Smooth muscle cell (in vitro differentiated cells): ENCODE data around the gene DDX55. TPM values are rescaled to one million over a fixed set of nuclear protein-coding genes. Genes with fewer than 3 reads are reported as not detected.

Experiments
- DNase-seq: peaks from one replicate; lab custom pipeline; 2025; ENCODE audit not compliant: unreplicated experiment; lab: John Stamatoyannopoulos, UW
- H2AFZ ChIP-seq: fragments of 200-600 bp; sonication (generic); 2 replicates; pipeline ENCODE4 v1.6.0; 2016; ENCODE audit warnings: antibody characterized with exemption, low read depth, mild to moderate bottlenecking
- H3F3A ChIP-seq: fragments of 200-600 bp; sonication (generic); 2 replicates; pipeline ENCODE4 v1.6.0; 2017; ENCODE audit warnings: antibody characterized with exemption, low read depth
- H3K27ac ChIP-seq: fragments of 200-600 bp; sonication (generic); 2 replicates; pipeline ENCODE4 v1.5.1; 2016; ENCODE audit warnings: low read depth, mild to moderate bottlenecking
- H3K27me3 ChIP-seq: fragments of 200-600 bp; sonication (generic); 2 replicates; pipeline ENCODE4 v1.6.1; 2016; ENCODE audit warnings: low read depth, mild to moderate bottlenecking
- H3K36me3 ChIP-seq: fragments of 200-600 bp; sonication (generic); 2 replicates; pipeline ENCODE4 v1.5.1; 2016; ENCODE audit warnings: low read depth
- H3K4me1 ChIP-seq: fragments of 200-600 bp; sonication (generic); 2 replicates; pipeline ENCODE4 v1.5.1; 2016; ENCODE audit warnings: low read depth
- H3K4me2 ChIP-seq: fragments of 200-600 bp; sonication (generic); 2 replicates; pipeline ENCODE4 v1.6.0; 2016; ENCODE audit warnings: mild to moderate bottlenecking
- H3K4me3 ChIP-seq: fragments of 200-600 bp; sonication (generic); 2 replicates; pipeline ENCODE4 v1.5.1; 2016; ENCODE audit warnings: mild to moderate bottlenecking
- H3K79me2 ChIP-seq: fragments of 200-600 bp; sonication (generic); 2 replicates; pipeline ENCODE4 v1.6.0; 2016; ENCODE audit warnings: low read depth, mild to moderate bottlenecking
- H3K9ac ChIP-seq: fragments of 200-600 bp; sonication (generic); 2 replicates; pipeline ENCODE4 v1.6.0; 2016; ENCODE audit warnings: low read depth
- H3K9me3 ChIP-seq: fragments of 200-600 bp; sonication (generic); replicated peaks from 2 replicates; pipeline ENCODE4 v1.5.1; 2016; ENCODE audit warnings: low read depth
- H4K20me1 ChIP-seq: fragments of 200-600 bp; sonication (generic); 2 replicates; pipeline ENCODE4 v1.6.0; 2016; ENCODE audit warnings: low read depth
- CTCF ChIP-seq: fragments of 200-600 bp; sonication (generic); IDR thresholded peaks from 2 replicates; pipeline ENCODE4 v1.5.1; 2017; ENCODE audit warnings: borderline replicate concordance, mild to moderate bottlenecking, antibody characterized with exemption; ENCODE audit not compliant: insufficient read depth, poor library complexity, severe bottlenecking
- WGBS: methylation state at CpG from one replicate; pipeline ENCODE4 v1.1.7; 2016; ENCODE audit warnings: low lambda C conversion rate; 5-methylcytosine and 5-hydroxymethylcytosine counted together
- polyA plus RNA-seq: library from polyadenylated mRNA; unstranded; fragments of >200 nt; fragmentation: Nextera tagmentation; extraction: Ambion mirVana; gene quantifications from 2 replicates; pipeline ENCODE4 v1.2.1, GENCODE V29; 2016
- total RNA-seq: library from RNA; depleted of rRNA; stranded (reverse); fragments of >200 nt; gene quantifications from 2 replicates; pipeline ENCODE4 v1.2.3, GENCODE V29; 2014

The DDX55 gene
- total and polyA plus RNA-seq, 2 experiments from 2014 or later = 14.5 to 14.7 TPM

- H3K4me1 ChIP-seq = no peaks in the 10 kb centered on the region
- H3K9ac ChIP-seq = no peak overlapping the region
- H3K36me3 ChIP-seq = peaks cover 4% of the 10 kb centered on the region
- H3K4me2 ChIP-seq = no peak overlapping the region
- no peaks in the 10 kb centered on the region for H3K9me3 ChIP-seq
- no peaks in the 10 kb centered on the region for H3K79me2 ChIP-seq
- H3K27ac ChIP-seq = no peak overlapping the region
- no peak overlapping the region for H2AFZ ChIP-seq
- H4K20me1 ChIP-seq = no peaks in the 10 kb centered on the region
- no peak for DNase-seq
- no peaks in the 10 kb centered on the region for H3K27me3 ChIP-seq
- no peak overlapping the region for H3K4me3 ChIP-seq
- peaks cover 10% of the 10 kb centered on the region for H3F3A ChIP-seq
- 93% methylated on average over 4 of the region's 4 CpGs for WGBS
- TF ChIP-seq CTCF = no peak
Observed at GRCh38 chr12:123656392-123656791, 54.5 kb downstream of the DDX55 start.

- Histone ChIP-seq H3K9me3 (no peaks in the 10 kb centered on the region), H3K27me3 (no peaks in the 10 kb centered on the region), H3K36me3 (no peaks in the 10 kb centered on the region), H4K20me1 (no peaks in the 10 kb centered on the region), H3K4me2 (no peak overlapping the region), H2AFZ (no peak overlapping the region), H3K9ac (no peak overlapping the region), H3F3A (peaks cover 10% of the 10 kb centered on the region), H3K79me2 (no peaks in the 10 kb centered on the region), H3K4me3 (no peak overlapping the region), H3K27ac (no peak overlapping the region), H3K4me1 (no peaks in the 10 kb centered on the region)
- 95% methylated on average over 9 of the region's 9 CpGs for WGBS
- TF ChIP-seq CTCF = no peak
- DNase-seq = no peak
Observed at GRCh38 chr12:123657211-123657610, 55.3 kb downstream of the DDX55 start.

GRCh38 chr12:123659996-123660727 is 58.3 kb downstream of the DDX55 start:
- peak overlapping the region; percentile 15 for H2AFZ ChIP-seq

More at GRCh38 chr12:123659996-123660727, 58.3 kb downstream of the DDX55 start:
- H4K20me1 ChIP-seq = no peaks in the 10 kb centered on the region
- no peak for TF ChIP-seq CTCF
- no peak for DNase-seq
- peaks cover 10% of the 10 kb centered on the region for H3F3A ChIP-seq
- no peaks in the 10 kb centered on the region for H3K36me3 ChIP-seq
- no peaks in the 10 kb centered on the region for H3K4me1 ChIP-seq
- H3K9ac ChIP-seq = peak overlapping the region; percentile 63
- WGBS = 46% methylated on average over 5 of the region's 5 CpGs
- no peak overlapping the region for H3K4me3 ChIP-seq
- peak overlapping the region; percentile 94 for H3K27ac ChIP-seq
- H3K79me2 ChIP-seq = no peaks in the 10 kb centered on the region
- H3K4me2 ChIP-seq = peak overlapping the region; percentile 81
- H3K9me3 ChIP-seq = no peaks in the 10 kb centered on the region
- H3K27me3 ChIP-seq = no peaks in the 10 kb centered on the region
